ENCODE results near the gene INSYN1.
"Not testable (repeated sequence)": the region's sequence is repeated elsewhere in the genome, so short reads cannot be mapped to it uniquely, and the experiment has no call there.

Gene INSYN1

GRCh38 chr15:73753250-73754130 is at the start of gene INSYN1:
Gene INSYN1 (minus strand): TSS chr15:73753351. CDS start chr15:73751130, 2,221 bp downstream.
- no peak for DNase-seq

GRCh38 chr15:73802431-73803041 is 49.4 kb upstream of the INSYN1 start:
- DNase-seq = no peak

GRCh38 chr15:73800662-73801345 is 47.7 kb upstream of the INSYN1 start:
- DNase-seq = no peak

GRCh38 chr15:73799466-73799865 is 46.3 kb upstream of the INSYN1 start:
- DNase-seq = no peak

GRCh38 chr15:73797366-73798158 is 44.4 kb upstream of the INSYN1 start:
- DNase-seq = no peak

- DNase-seq = no peak
Measured at GRCh38 chr15:73796331-73796831, 43.2 kb upstream of the INSYN1 start.

- no peak for DNase-seq
Measured at GRCh38 chr15:73794443-73795133, 41.4 kb upstream of the INSYN1 start.

- not testable (repeated sequence) for DNase-seq
Measured at GRCh38 chr15:73792899-73793541, 39.9 kb upstream of the INSYN1 start.

- no peak for DNase-seq
Measured at GRCh38 chr15:73792415-73792814, 39.3 kb upstream of the INSYN1 start.

GRCh38 chr15:73789521-73790240 is 36.5 kb upstream of the INSYN1 start:
- DNase-seq = no peak

GRCh38 chr15:73787621-73788020 is 34.5 kb upstream of the INSYN1 start:
- no peak for DNase-seq

GRCh38 chr15:73786538-73786937 is 33.4 kb upstream of the INSYN1 start:
- no peak for DNase-seq

GRCh38 chr15:73785256-73786014 is 32.3 kb upstream of the INSYN1 start:
- not testable (repeated sequence) for DNase-seq

GRCh38 chr15:73784291-73784690 is 31.1 kb upstream of the INSYN1 start:
- no peak for DNase-seq

GRCh38 chr15:73782344-73782959 is 29.3 kb upstream of the INSYN1 start:
- DNase-seq = no peak

GRCh38 chr15:73781038-73781925 is 28.1 kb upstream of the INSYN1 start:
- no peak for DNase-seq

GRCh38 chr15:73779974-73780373 is 26.8 kb upstream of the INSYN1 start:
- DNase-seq = no peak

- DNase-seq = no peak
Measured at GRCh38 chr15:73777741-73778140, 24.6 kb upstream of the INSYN1 start.

Data from activated effector memory CD4-positive, alpha-beta T cell treated with Interleukin-2 at 50 U/mL for 16 hours (primary cell).